A549 (cell line): ENCODE measurements around the gene RFWD3. TPM values are rescaled to one million over a fixed set of nuclear protein-coding genes. Genes with fewer than 3 reads are reported as not detected.
A peak's percentile ranks its signal among the peaks of the same experiment; 100 is the strongest.

Experiments
- ATAC-seq, 2 experiments: fragments of 200-7000 bp in 1 of 2; fragments of >200 bp in 1 of 2; cut with Nextera tagmentation in 1 of 2; cut with Tn5 transposase in 1 of 2; 3 replicates each; pipeline versions ENCODE4 v1.8.0 to v1.9.1; 2018 to 2020; ENCODE audit warnings: mild to moderate bottlenecking in 1 of 2, moderate library complexity in 1 of 2
- CTCF ChIA-PET: fragments of 300-600 bp; sonication (Branson Sonifier 250); formaldehyde crosslinking; extraction: SDS; loops from one replicate; lab custom pipeline; 2021; ENCODE audit warnings: antibody characterized with exemption, inconsistent platforms; lab: Yijun Ruan, JAX
- POLR2A ChIA-PET: fragments of 350-600 bp; formaldehyde crosslinking; extraction: SDS; loops from one replicate; lab custom pipeline; 2021; ENCODE audit warnings: antibody characterized with exemption, inconsistent platforms; lab: Yijun Ruan, JAX
- DNase-seq, 2 experiments: peaks; one replicate each; pipeline versions ENCODE4 v3.0.0 to v3.0.0-alpha.2; 2011 to 2016; ENCODE audit warnings: low read depth in 1 of 2, low spot score in 1 of 2
- FAIRE-seq: peaks from 2 replicates; lab custom pipeline; 2011; peaks lifted over from hg19 to GRCh38; lab: Jason Lieb, UNC
- H3K27ac ChIP-seq, 2 experiments: fragments of >200 bp; sonication (Bioruptor Twin); formaldehyde crosslinking; 3 replicates each; pipeline ENCODE4 v1.5.1; 2016 to 2017
- H3K4me1 ChIP-seq: fragments of >200 bp; sonication (Bioruptor Twin); formaldehyde crosslinking; 3 replicates; pipeline ENCODE4 v1.6.1; 2016
- H3K4me2 ChIP-seq: fragments of >200 bp; sonication (Bioruptor Twin); formaldehyde crosslinking; 3 replicates; pipeline ENCODE4 v1.6.1; 2016
- H3K4me3 ChIP-seq: fragments of >200 bp; sonication (Bioruptor Twin); formaldehyde crosslinking; 3 replicates; pipeline ENCODE4 v1.5.1; 2016
- H3K9me3 ChIP-seq: fragments of >200 bp; sonication (Bioruptor Twin); formaldehyde crosslinking; 3 replicates; pipeline ENCODE4 v1.6.1; 2016
- CBX8 ChIP-seq: fragments of 200-600 bp; sonication (generic); IDR thresholded peaks from 2 replicates; pipeline ENCODE4 v1.6.1; 2016
- CEBPB ChIP-seq, 2 experiments: fragments of >200 bp in 1 of 2; sonication (Bioruptor Twin) in 1 of 2; formaldehyde crosslinking in 1 of 2; IDR thresholded peaks; 2 replicates each; pipeline ENCODE4 v1.6.1; 2012 to 2016
- EHF ChIP-seq: fragments of 250-450 bp; sonication (Bioruptor Pico); IDR thresholded peaks from 2 replicates; pipeline ENCODE4 v1.5.0; 2020; ENCODE audit warnings: mild to moderate bottlenecking
- EHMT2 ChIP-seq: fragments of 200-600 bp; sonication (generic); IDR thresholded peaks from 2 replicates; pipeline ENCODE4 v1.6.1; 2016; ENCODE audit warnings: antibody characterized with exemption, low read depth, mild to moderate bottlenecking, moderate library complexity
- EP300 ChIP-seq, 2 experiments: fragments of >200 bp; sonication (Bioruptor Twin); formaldehyde crosslinking; IDR thresholded peaks; 2 replicates in 1 of 2; 3 replicates in 1 of 2; pipeline ENCODE4 v1.6.1; 2016 to 2017
- FOSL2 ChIP-seq, 2 experiments: fragments of 450-650 bp in 1 of 2; fragments of >200 bp in 1 of 2; sonication (Bioruptor Twin) in 1 of 2; formaldehyde crosslinking; IDR thresholded peaks; 2 replicates each; pipeline versions ENCODE4 v1.5.0 to v1.6.1; 2016 to 2020; ENCODE audit warnings: mild to moderate bottlenecking in 1 of 2, moderate library complexity in 1 of 2
- HDAC2 ChIP-seq: fragments of 200-600 bp; sonication (generic); IDR thresholded peaks from 2 replicates; pipeline ENCODE4 v1.6.1; 2016
- HEYL ChIP-seq: fragments of 250-450 bp; sonication (Bioruptor Pico); IDR thresholded peaks from 2 replicates; pipeline ENCODE4 v1.8.0; 2021; ENCODE audit warnings: mild to moderate bottlenecking, moderate library complexity
- HMGXB4 ChIP-seq: fragments of 250-450 bp; sonication (Bioruptor Pico); IDR thresholded peaks from 2 replicates; pipeline ENCODE4 v1.5.0; 2021; ENCODE audit warnings: mild to moderate bottlenecking, moderate library complexity, borderline replicate concordance
- HOXB5 ChIP-seq: fragments of 250-450 bp; sonication (Bioruptor Pico); IDR thresholded peaks from 2 replicates; pipeline ENCODE4 v1.5.0; 2020; ENCODE audit warnings: mild to moderate bottlenecking, moderate library complexity
- JUNB ChIP-seq: fragments of >200 bp; sonication (Bioruptor Twin); formaldehyde crosslinking; IDR thresholded peaks from 2 replicates; pipeline ENCODE4 v1.6.1; 2016
- KDM1A ChIP-seq: fragments of 200-600 bp; sonication (generic); IDR thresholded peaks from 2 replicates; pipeline ENCODE4 v1.6.1; 2016; ENCODE audit warnings: low read depth, mild to moderate bottlenecking
- KDM5A ChIP-seq: fragments of 200-600 bp; sonication (generic); IDR thresholded peaks from 2 replicates; pipeline ENCODE4 v1.6.1; 2016; ENCODE audit warnings: antibody characterized with exemption, mild to moderate bottlenecking
- MAFK ChIP-seq: fragments of 450-650 bp; IDR thresholded peaks from 2 replicates; pipeline ENCODE4 v1.6.1; 2014; ENCODE audit not compliant: partially characterized antibody
- MYC ChIP-seq: IDR thresholded peaks from 2 replicates; pipeline ENCODE4 v1.6.1; 2012; ENCODE audit warnings: mild to moderate bottlenecking, inconsistent platforms, low read length, improper control_type of control experiment, borderline replicate concordance
- NPAS2 ChIP-seq: fragments of 250-450 bp; sonication (Bioruptor Pico); IDR thresholded peaks from 2 replicates; pipeline ENCODE4 v1.8.0; 2022; ENCODE audit warnings: mild to moderate bottlenecking, moderate library complexity, borderline replicate concordance
- PHF8 ChIP-seq: fragments of 200-600 bp; sonication (generic); IDR thresholded peaks from 2 replicates; pipeline ENCODE4 v1.6.1; 2016; ENCODE audit warnings: low read depth, mild to moderate bottlenecking, antibody characterized with exemption, moderate library complexity, borderline replicate concordance
- POLR2A ChIP-seq: IDR thresholded peaks from 2 replicates; pipeline ENCODE4 v1.6.1; 2012; ENCODE audit warnings: mild to moderate bottlenecking, low read length
- RFX5 ChIP-seq: fragments of 450-650 bp; IDR thresholded peaks from 2 replicates; pipeline ENCODE4 v1.7.1; 2014; ENCODE audit warnings: antibody characterized with exemption, mild to moderate bottlenecking, moderate library complexity
- RNF2 ChIP-seq: fragments of 200-600 bp; sonication (generic); IDR thresholded peaks from 2 replicates; pipeline ENCODE4 v1.6.1; 2016; ENCODE audit warnings: low read depth, mild to moderate bottlenecking, antibody characterized with exemption, moderate library complexity, borderline replicate concordance
- SMC3 ChIP-seq: fragments of >200 bp; sonication (Bioruptor Twin); formaldehyde crosslinking; IDR thresholded peaks from 3 replicates; pipeline ENCODE4 v1.6.1; 2018; ENCODE audit warnings: inconsistent platforms
- TP53 ChIP-seq: fragments of 250-450 bp; sonication (Bioruptor Pico); IDR thresholded peaks from 2 replicates; pipeline ENCODE4 v1.5.0; 2021; ENCODE audit warnings: mild to moderate bottlenecking, moderate library complexity
- ZFP36 ChIP-seq: fragments of 450-650 bp; IDR thresholded peaks from 2 replicates; pipeline ENCODE4 v1.6.1; 2014; ENCODE audit warnings: borderline replicate concordance; ENCODE audit not compliant: partially characterized antibody
- ZSCAN20 ChIP-seq: fragments of 250-450 bp; sonication (Bioruptor Pico); IDR thresholded peaks from 2 replicates; pipeline ENCODE4 v1.8.0; 2022; ENCODE audit warnings: mild to moderate bottlenecking, moderate library complexity
- WGBS: methylation state at CpG from one replicate; pipeline ENCODE4 v1.1.6; 2017; ENCODE audit errors: missing lambda C conversion rate; 5-methylcytosine and 5-hydroxymethylcytosine counted together
- polyA plus RNA-seq, 4 experiments: library from polyadenylated mRNA; depleted of rRNA in 3 of 4; stranded (reverse); fragments of >200 nt; fragmentation: RNase III in 1 of 4; extraction: RNeasy Plus Mini Kit Qiagen cat#74134 plus additional on column Dnase treatment in 1 of 4; gene quantifications; 2 replicates in 3 of 4; 3 replicates in 1 of 4; pipeline ENCODE4 v1.2.3, GENCODE V29; 2011 to 2017
- TF ChIP-seq, protein P1 (sequence below): fragments of >200 bp; sonication (Bioruptor Twin); formaldehyde crosslinking; IDR thresholded peaks from 3 replicates; pipeline ENCODE4 v1.5.1; 2016
- TF ChIP-seq, protein P2 (sequence below): fragments of 250-450 bp; sonication (Bioruptor Pico); IDR thresholded peaks from 2 replicates; pipeline ENCODE4 v1.5.0; 2020; ENCODE audit warnings: low read depth, mild to moderate bottlenecking, moderate library complexity
- TF ChIP-seq, protein P3 (sequence below): fragments of >200 bp; sonication (Bioruptor Twin); formaldehyde crosslinking; IDR thresholded peaks from 2 replicates; pipeline ENCODE4 v1.6.1; 2016
- TF ChIP-seq, protein P4 (sequence below): IDR thresholded peaks from 2 replicates; pipeline ENCODE4 v1.6.1; 2012; ENCODE audit warnings: low read depth, borderline replicate concordance
- TF ChIP-seq, protein P5 (sequence below): IDR thresholded peaks from 2 replicates; pipeline ENCODE4 v1.6.1; 2012

RFWD3 gene
- polyA plus RNA-seq, 2 of the 4 experiments (the other 2 are of a cell fraction) = 36.1 to 50.6 TPM

- TF ChIP-seq EHMT2 (no peak), PHF8 (peak; percentile 93), JUNB (no peak), ZFP36 (no peak), EP300 (IDR thresholded peaks at IDR 0.05) (no peak), RFX5 (no peak), HDAC2 (peak; percentile 62; the same call in 1 of the 2 replicates), HOXB5 (CRISPR knock-in tag) (no peak), EHF (CRISPR knock-in tag) (no peak), NPAS2 (CRISPR knock-in tag) (no peak), KDM5A (peak; percentile 89), ZSCAN20 (CRISPR knock-in tag) (no peak), CEBPB (IDR thresholded peaks at IDR 0.05) (no peak), TP53 (CRISPR knock-in tag) (0 out of 2 replicates have a peak, but pooled peaks have one; percentile 27)
- TF ChIP-seq, protein P1, sequence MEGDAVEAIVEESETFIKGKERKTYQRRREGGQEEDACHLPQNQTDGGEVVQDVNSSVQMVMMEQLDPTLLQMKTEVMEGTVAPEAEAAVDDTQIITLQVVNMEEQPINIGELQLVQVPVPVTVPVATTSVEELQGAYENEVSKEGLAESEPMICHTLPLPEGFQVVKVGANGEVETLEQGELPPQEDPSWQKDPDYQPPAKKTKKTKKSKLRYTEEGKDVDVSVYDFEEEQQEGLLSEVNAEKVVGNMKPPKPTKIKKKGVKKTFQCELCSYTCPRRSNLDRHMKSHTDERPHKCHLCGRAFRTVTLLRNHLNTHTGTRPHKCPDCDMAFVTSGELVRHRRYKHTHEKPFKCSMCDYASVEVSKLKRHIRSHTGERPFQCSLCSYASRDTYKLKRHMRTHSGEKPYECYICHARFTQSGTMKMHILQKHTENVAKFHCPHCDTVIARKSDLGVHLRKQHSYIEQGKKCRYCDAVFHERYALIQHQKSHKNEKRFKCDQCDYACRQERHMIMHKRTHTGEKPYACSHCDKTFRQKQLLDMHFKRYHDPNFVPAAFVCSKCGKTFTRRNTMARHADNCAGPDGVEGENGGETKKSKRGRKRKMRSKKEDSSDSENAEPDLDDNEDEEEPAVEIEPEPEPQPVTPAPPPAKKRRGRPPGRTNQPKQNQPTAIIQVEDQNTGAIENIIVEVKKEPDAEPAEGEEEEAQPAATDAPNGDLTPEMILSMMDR = no peak
- TF ChIP-seq, protein P2, sequence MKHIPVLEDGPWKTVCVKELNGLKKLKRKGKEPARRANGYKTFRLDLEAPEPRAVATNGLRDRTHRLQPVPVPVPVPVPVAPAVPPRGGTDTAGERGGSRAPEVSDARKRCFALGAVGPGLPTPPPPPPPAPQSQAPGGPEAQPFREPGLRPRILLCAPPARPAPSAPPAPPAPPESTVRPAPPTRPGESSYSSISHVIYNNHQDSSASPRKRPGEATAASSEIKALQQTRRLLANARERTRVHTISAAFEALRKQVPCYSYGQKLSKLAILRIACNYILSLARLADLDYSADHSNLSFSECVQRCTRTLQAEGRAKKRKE (CRISPR knock-in tag) = no peak
- TF ChIP-seq, protein P3, sequence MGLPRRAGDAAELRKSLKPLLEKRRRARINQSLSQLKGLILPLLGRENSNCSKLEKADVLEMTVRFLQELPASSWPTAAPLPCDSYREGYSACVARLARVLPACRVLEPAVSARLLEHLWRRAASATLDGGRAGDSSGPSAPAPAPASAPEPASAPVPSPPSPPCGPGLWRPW = no peak
- TF ChIP-seq, protein P4, sequence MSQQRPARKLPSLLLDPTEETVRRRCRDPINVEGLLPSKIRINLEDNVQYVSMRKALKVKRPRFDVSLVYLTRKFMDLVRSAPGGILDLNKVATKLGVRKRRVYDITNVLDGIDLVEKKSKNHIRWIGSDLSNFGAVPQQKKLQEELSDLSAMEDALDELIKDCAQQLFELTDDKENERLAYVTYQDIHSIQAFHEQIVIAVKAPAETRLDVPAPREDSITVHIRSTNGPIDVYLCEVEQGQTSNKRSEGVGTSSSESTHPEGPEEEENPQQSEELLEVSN = peak; percentile 92
Observed at GRCh38 chr16:74666425-74667254, at the start of gene RFWD3 (continued).

GRCh38 chr16:74716355-74716754 lies 49.7 kb upstream of the RFWD3 start:
- WGBS = 84% methylated on average over 14 of the region's 15 CpGs
- no peak overlapping the region for H3K27ac ChIP-seq
- no peak overlapping the region for H3K4me2 ChIP-seq
- TF ChIP-seq ZFP36 (no peak), MYC (no peak), SMC3 (no peak), RNF2 (no peak), POLR2A (no peak), HMGXB4 (no peak), FOSL2 (IDR thresholded peaks at IDR 0.05) (no peak), FOSL2 (CRISPR knock-in tag; IDR thresholded peaks at IDR 0.05) (no peak), MAFK (no peak), HOXB5 (CRISPR knock-in tag) (no peak), CBX8 (no peak), KDM5A (no peak), KDM1A (no peak), HEYL (CRISPR knock-in tag) (no peak), EHMT2 (no peak)
- TF ChIP-seq, protein P5, sequence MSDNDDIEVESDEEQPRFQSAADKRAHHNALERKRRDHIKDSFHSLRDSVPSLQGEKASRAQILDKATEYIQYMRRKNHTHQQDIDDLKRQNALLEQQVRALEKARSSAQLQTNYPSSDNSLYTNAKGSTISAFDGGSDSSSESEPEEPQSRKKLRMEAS = no peak
- TF ChIP-seq, protein P1 = no peak
- TF ChIP-seq, protein P3 = no peak
- ATAC-seq = no peak
- H3K9me3 ChIP-seq = no peaks in the 10 kb centered on the region
- POLR2A ChIA-PET = no interaction called here
- FAIRE-seq = no peak
- DNase-seq = no peak
- no peak overlapping the region for H3K4me3 ChIP-seq
- H3K4me1 ChIP-seq = no peaks in the 10 kb centered on the region
- CTCF ChIA-PET = interaction anchor here (1.2 to 7.3 kb wide), 5 partner anchors 10 to 146 kb away, joined by 3 to 102 read pairs (median 12); no protein-coding TSS in a partner anchor
